SK-MEL-5 (cell line): ENCODE measurements around the gene ZNF134. TPM values are rescaled to one million over a fixed set of nuclear protein-coding genes. Genes with fewer than 3 reads are reported as not detected.

Experiments used
- DNase-seq: peaks from one replicate; pipeline ENCODE4 v3.0.0-alpha.2; 2016; ENCODE audit warnings: low read depth, low spot score
- in situ Hi-C: cut with HindIII; loops from 2 replicates; pipeline ENCODE4 v1.10.0; 2016; ENCODE audit warnings: low sequenced_read_pairs, high pct_unique_total_duplicates, low pct_unique_long_range_greater_than_20kb
- polyA plus RNA-seq, 2 experiments: library from polyadenylated mRNA; depleted of rRNA; stranded (reverse); fragments of >200 nt; gene quantifications; 2 replicates each; pipeline ENCODE4 v1.2.3, GENCODE V29; 2015
- total RNA-seq: library from RNA; depleted of rRNA; stranded (reverse); fragments of >200 nt; shearing (Covaris generic); gene quantifications from 2 replicates; pipeline ENCODE4 v1.2.3, GENCODE V29; 2014; rRNA removed

Gene ZNF134
- total RNA-seq: 15.4 and 16.3 TPM in 2 replicates
- polyA plus RNA-seq (2015; cell fraction: cytosol; rRNA removed): 7.7 and 12.7 TPM in 2 replicates
- polyA plus RNA-seq (2015; cell fraction: nucleus; rRNA removed): 7.8 and 23.9 TPM in 2 replicates

GRCh38 chr19:57613941-57614743 lies at the start of gene ZNF134:
ZNF134 (plus strand) TSS chr19:57614242; CDS start chr19:57619469, 5,227 bp downstream.
- DNase-seq: peak; percentile 88
- in situ Hi-C loops: no loop called here

GRCh38 chr19:57566396-57567265 lies 47.4 kb upstream of the ZNF134 start:
- in situ Hi-C loops: no loop called here
- DNase-seq: peak; percentile 10

- no peak for DNase-seq
- in situ Hi-C loops: no loop called here
Observed at GRCh38 chr19:57570707-57571106, 43.3 kb upstream of the ZNF134 start.

GRCh38 chr19:57572415-57572947 lies 41.6 kb upstream of the ZNF134 start:
- no peak for DNase-seq
- in situ Hi-C loops: no loop called here

GRCh38 chr19:57576661-57577060 lies 37.4 kb upstream of the ZNF134 start:
- in situ Hi-C loops: no loop called here
- no peak for DNase-seq

GRCh38 chr19:57578487-57579205 lies 35.4 kb upstream of the ZNF134 start, which contains the start of gene ZNF416:
ZNF416 (minus strand) TSS chr19:57578911; CDS start chr19:57578704, 207 bp downstream.
- DNase-seq: peak; percentile 98
- in situ Hi-C loops: no loop called here

GRCh38 chr19:57583104-57583520 lies 30.9 kb upstream of the ZNF134 start:
- no peak for DNase-seq
- in situ Hi-C loops: no loop called here

GRCh38 chr19:57583521-57584416 lies 30.3 kb upstream of the ZNF134 start, which contains the start of gene ZIK1:
ZIK1 (plus strand) TSS chr19:57584145; CDS start chr19:57584357, 212 bp downstream.
- DNase-seq: peak; percentile 67
- in situ Hi-C loops: no loop called here

- in situ Hi-C loops: no loop called here
- no peak for DNase-seq
Observed at GRCh38 chr19:57587529-57587928, 26.5 kb upstream of the ZNF134 start.

GRCh38 chr19:57599377-57599760 lies 14.7 kb upstream of the ZNF134 start:
- in situ Hi-C loops: no loop called here
- DNase-seq: no peak

GRCh38 chr19:57599761-57600383 lies 14.2 kb upstream of the ZNF134 start, which contains the start of gene ZNF530:
ZNF530 (plus strand) TSS chr19:57599885; CDS start chr19:57604346, 4,461 bp downstream.
- peak; percentile 92 for DNase-seq
- in situ Hi-C loops: no loop called here

- no peak for DNase-seq
- in situ Hi-C loops: no loop called here
Observed at GRCh38 chr19:57606931-57607330, 7.1 kb upstream of the ZNF134 start.

- in situ Hi-C loops: no loop called here
- DNase-seq: no peak
Observed at GRCh38 chr19:57611113-57611512, 2.9 kb upstream of the ZNF134 start.

GRCh38 chr19:57615346-57615745 lies 1.3 kb downstream of the ZNF134 start:
- DNase-seq: no peak
- in situ Hi-C loops: no loop called here

GRCh38 chr19:57620673-57621348 lies 6.8 kb downstream of the ZNF134 start:
- in situ Hi-C loops: no loop called here
- DNase-seq: no peak
